OCI-LY7 (cell line): ENCODE measurements around the gene NCKAP5L. TPM values are rescaled to one million over a fixed set of nuclear protein-coding genes. Genes with fewer than 3 reads are reported as not detected.

Experiments
- BruUV-seq: library from RNA; stranded (reverse); fragments of 400-500 nt; replicated peaks from 2 replicates; lab custom pipeline; 2021; lab: Mats Ljungman, UMichigan
- CTCF ChIA-PET: fragments of 300-600 bp; sonication (Branson Sonifier 250); formaldehyde crosslinking; loops from one replicate; lab custom pipeline; 2022; ENCODE audit warnings: antibody characterized with exemption; ENCODE audit not compliant: unreplicated experiment; lab: Charles Lee
- POLR2A ChIA-PET: fragments of 300-600 bp; sonication (Branson Sonifier 250); formaldehyde crosslinking; loops from one replicate; lab custom pipeline; 2022; ENCODE audit warnings: antibody characterized with exemption; lab: Charles Lee
- DNase-seq: peaks from one replicate; pipeline ENCODE4 v3.0.0-alpha.2; 2015; ENCODE audit warnings: low spot score
- H2AFZ ChIP-seq: fragments of 200-600 bp; sonication (generic), shearing (Covaris generic); 2 replicates; pipeline ENCODE4 v1.6.1; 2014; ENCODE audit warnings: mild to moderate bottlenecking, antibody characterized with exemption, low read length, moderate library complexity
- H3K27ac ChIP-seq: fragments of 200-600 bp; sonication (generic); 2 replicates; pipeline ENCODE4 v1.5.1; 2014; ENCODE audit warnings: mixed run types, low read depth, mild to moderate bottlenecking, moderate library complexity, low read length, inconsistent platforms; ENCODE audit not compliant: poor library complexity, severe bottlenecking
- H3K36me3 ChIP-seq: fragments of 200-600 bp; sonication (generic); 2 replicates; pipeline ENCODE4 v1.6.1; 2014; ENCODE audit warnings: mild to moderate bottlenecking, antibody characterized with exemption, low read length, moderate library complexity, mixed read lengths; ENCODE audit not compliant: insufficient read depth
- H3K4me1 ChIP-seq: fragments of 200-600 bp; sonication (generic); 2 replicates; pipeline ENCODE4 v1.5.1; 2014; ENCODE audit warnings: mild to moderate bottlenecking, low read length; ENCODE audit not compliant: insufficient read depth, poor library complexity, severe bottlenecking
- H3K4me2 ChIP-seq: fragments of 200-600 bp; sonication (generic); 2 replicates; pipeline ENCODE4 v1.6.1; 2014; ENCODE audit warnings: mild to moderate bottlenecking, low read length
- H3K4me3 ChIP-seq: fragments of 200-600 bp; sonication (generic); 2 replicates; pipeline ENCODE4 v1.5.1; 2014; ENCODE audit warnings: mild to moderate bottlenecking, low read depth, low read length; ENCODE audit not compliant: poor library complexity, severe bottlenecking
- H3K79me2 ChIP-seq: fragments of 200-600 bp; sonication (generic); 2 replicates; pipeline ENCODE4 v1.6.1; 2016; ENCODE audit warnings: low read depth, mild to moderate bottlenecking, low read length, moderate library complexity, mixed read lengths; ENCODE audit not compliant: insufficient read depth
- H3K9me2 ChIP-seq: fragments of 200-600 bp; sonication (generic); 2 replicates; pipeline ENCODE4 v1.6.1; 2016; ENCODE audit warnings: mild to moderate bottlenecking, low read length, mixed read lengths; ENCODE audit not compliant: insufficient read depth
- H3K9me3 ChIP-seq: fragments of 200-600 bp; sonication (generic); 2 replicates; pipeline ENCODE4 v1.6.1; 2014; ENCODE audit warnings: mild to moderate bottlenecking, mixed run types, low read length, mixed read lengths
- H4K20me1 ChIP-seq: fragments of 200-600 bp; sonication (generic); 2 replicates; pipeline ENCODE4 v1.6.1; 2014; ENCODE audit warnings: mild to moderate bottlenecking, antibody characterized with exemption, low read length, moderate library complexity, mixed read lengths; ENCODE audit not compliant: insufficient read depth
- CTCF ChIP-seq: fragments of 200-600 bp; sonication (generic); conservative IDR thresholded peaks from 2 replicates; pipeline ENCODE4 v1.5.1; 2014; ENCODE audit warnings: mild to moderate bottlenecking, antibody characterized with exemption, low read length, moderate library complexity, mixed read lengths
- EZH2phosphoT487 ChIP-seq: fragments of 200-600 bp; sonication (generic); IDR thresholded peaks from 2 replicates; pipeline ENCODE4 v1.6.1; 2018; ENCODE audit warnings: low read depth, borderline replicate concordance, mild to moderate bottlenecking, mixed run types, antibody characterized with exemption, low read length, moderate library complexity, mixed read lengths
- intact Hi-C: fragments of 100-400 bp; cut with micrococcal nuclease; formaldehyde crosslinking; loops from one replicate; pipeline ENCODE4 v1.10.0; 2022; ENCODE audit not compliant: unreplicated experiment
- total RNA-seq, 2 experiments: library from RNA; depleted of rRNA in 1 of 2; stranded (reverse); fragments of >200 nt in 1 of 2; shearing (Covaris generic) in 1 of 2; gene quantifications; 2 replicates each; pipeline ENCODE4 v1.2.3, GENCODE V29; 2014 to 2022

NCKAP5L gene
- total RNA-seq, 2 experiments from 2014 or later = 4.6 to 12.2 TPM

GRCh38 chr12:49811136-49811535, 17.1 kb downstream of the NCKAP5L start:
- CTCF ChIA-PET = interaction anchor here (0.5 to 1.6 kb wide), 3 partner anchors 34 to 157 kb away, joined by 3 to 4 read pairs (median 3); no protein-coding TSS in a partner anchor
- BruUV-seq = no TSS peak
- H4K20me1 ChIP-seq = no peaks in the 10 kb centered on the region
- POLR2A ChIA-PET = interaction anchor here (0.7 to 1.1 kb wide), 3 partner anchors 9 to 628 kb away, joined by 3 to 4 read pairs (median 4); no protein-coding TSS in a partner anchor
- intact Hi-C loops = no loop called here
- no peak overlapping the region for H2AFZ ChIP-seq
- H3K36me3 ChIP-seq = no peaks in the 10 kb centered on the region
- no peaks in the 10 kb centered on the region for H3K9me2 ChIP-seq
- no peak overlapping the region; the same call in 1 of the 2 replicates for H3K4me2 ChIP-seq
- no peaks in the 10 kb centered on the region for H3K79me2 ChIP-seq
- no peak overlapping the region for H3K27ac ChIP-seq
- DNase-seq = no peak
- no peaks in the 10 kb centered on the region for H3K9me3 ChIP-seq
- TF ChIP-seq CTCF (no peak), EZH2phosphoT487 (no peak)
- H3K4me1 ChIP-seq = peaks cover 50% of the 10 kb centered on the region
- no peak overlapping the region for H3K4me3 ChIP-seq

GRCh38 chr12:49809906-49810389, 18.3 kb downstream of the NCKAP5L start:
- Histone ChIP-seq H3K79me2 (no peaks in the 10 kb centered on the region), H3K4me1 (peaks cover 39% of the 10 kb centered on the region), H3K36me3 (0 out of 2 replicates have a peak, but pooled peaks cover 3% of the 10 kb centered on the region), H3K9me3 (no peaks in the 10 kb centered on the region), H4K20me1 (no peaks in the 10 kb centered on the region), H3K4me3 (no peak overlapping the region), H3K4me2 (no peak overlapping the region), H3K27ac (no peak overlapping the region), H3K9me2 (no peaks in the 10 kb centered on the region), H2AFZ (no peak overlapping the region)
- TF ChIP-seq EZH2phosphoT487 (no peak), CTCF (no peak)
- intact Hi-C loops = no loop called here
- no peak for DNase-seq
- POLR2A ChIA-PET = no interaction called here
- CTCF ChIA-PET = no interaction called here
- BruUV-seq = no TSS peak

- H4K20me1 ChIP-seq = no peaks in the 10 kb centered on the region
- peaks cover 36% of the 10 kb centered on the region for H3K4me1 ChIP-seq
- ChIA-PET CTCF (no interaction called here), POLR2A (no interaction called here)
- no TSS peak for BruUV-seq
- H2AFZ ChIP-seq = no peak overlapping the region
- H3K36me3 ChIP-seq = 0 out of 2 replicates have a peak, but pooled peaks cover 3% of the 10 kb centered on the region
- no peak overlapping the region for H3K4me2 ChIP-seq
- H3K9me3 ChIP-seq = no peaks in the 10 kb centered on the region
- TF ChIP-seq CTCF (no peak), EZH2phosphoT487 (no peak)
- intact Hi-C loops = no loop called here
- no peak overlapping the region for H3K4me3 ChIP-seq
- H3K27ac ChIP-seq = no peak overlapping the region
- H3K9me2 ChIP-seq = no peaks in the 10 kb centered on the region
- DNase-seq = no peak
- H3K79me2 ChIP-seq = no peaks in the 10 kb centered on the region
Observed at GRCh38 chr12:49809381-49809905, 18.8 kb downstream of the NCKAP5L start.
